Measurements from ENCODE around the gene C12orf56.
A peak's percentile ranks its signal among the peaks of the same experiment; 100 is the strongest.

Gene C12orf56

GRCh38 chr12:64390275-64390851 is at the start of gene C12orf56:
C12orf56 (minus strand) TSS chr12:64390758; CDS start chr12:64390565, 193 bp downstream.
- DNase-seq: no peak

- DNase-seq: no peak
Observed at GRCh38 chr12:64440100-64440499, 49.5 kb upstream of the C12orf56 start.

- DNase-seq: no peak
Observed at GRCh38 chr12:64433915-64434314, 43.4 kb upstream of the C12orf56 start.

- no peak for DNase-seq
Observed at GRCh38 chr12:64431791-64432190, 41.2 kb upstream of the C12orf56 start.

GRCh38 chr12:64430886-64431285 is 40.3 kb upstream of the C12orf56 start:
- no peak for DNase-seq

GRCh38 chr12:64428956-64429355 is 38.4 kb upstream of the C12orf56 start:
- no peak for DNase-seq

GRCh38 chr12:64427988-64428387 is 37.4 kb upstream of the C12orf56 start:
- no peak for DNase-seq

GRCh38 chr12:64419696-64420095 is 29.1 kb upstream of the C12orf56 start:
- no peak for DNase-seq

- no peak for DNase-seq
Observed at GRCh38 chr12:64418209-64418608, 27.7 kb upstream of the C12orf56 start.

- DNase-seq: no peak
Observed at GRCh38 chr12:64413884-64414283, 23.3 kb upstream of the C12orf56 start.

GRCh38 chr12:64412459-64412858 is 21.9 kb upstream of the C12orf56 start:
- no peak for DNase-seq

GRCh38 chr12:64411427-64411826 is 20.9 kb upstream of the C12orf56 start:
- DNase-seq: no peak

GRCh38 chr12:64407342-64408223 is 17.0 kb upstream of the C12orf56 start:
- DNase-seq: no peak

GRCh38 chr12:64404470-64405256 is 14.1 kb upstream of the C12orf56 start:
- peak; percentile 10 for DNase-seq

- peak; percentile 95 for DNase-seq
Observed at GRCh38 chr12:64403707-64404469, 13.3 kb upstream of the C12orf56 start, which contains the start of gene XPOT. XPOT (plus strand) TSS chr12:64404392; CDS start chr12:64410036, 5,644 bp downstream.

GRCh38 chr12:64402181-64402580 is 11.6 kb upstream of the C12orf56 start:
- no peak for DNase-seq

GRCh38 chr12:64400041-64400440 is 9.5 kb upstream of the C12orf56 start:
- peak; percentile 11 for DNase-seq

GRCh38 chr12:64395739-64396138 is 5.2 kb upstream of the C12orf56 start:
- DNase-seq: no peak

- DNase-seq: no peak
Observed at GRCh38 chr12:64392221-64392620, 1.7 kb upstream of the C12orf56 start.

GRCh38 chr12:64389154-64389553 is 1.4 kb downstream of the C12orf56 start:
- DNase-seq: no peak

- no peak for DNase-seq
Observed at GRCh38 chr12:64387197-64387816, 3.3 kb downstream of the C12orf56 start.

- no peak for DNase-seq
Observed at GRCh38 chr12:64385468-64385867, 5.1 kb downstream of the C12orf56 start.
